Tibial nerve (tissue), 3 donors: ENCODE data around the gene NINJ2.

Source experiments
- POLR2A ChIP-seq, 2 donors: fragments of 450-650 bp; IDR thresholded peaks; one replicate each; pipeline ENCODE4 v1.6.1; 2017; ENCODE audit warnings: antibody characterized with exemption in 2 of 2, mild to moderate bottlenecking in 2 of 2, moderate library complexity in 2 of 2
- TF ChIP-seq, protein P1 (sequence below), 5 experiments: fragments of 200-600 bp in 3 of 5; fragments of 450-650 bp in 2 of 5; sonication (generic) in 3 of 5; IDR thresholded peaks; one replicate each; pipeline ENCODE4 v1.5.1; 2016 to 2019; ENCODE audit warnings: antibody characterized with exemption in 5 of 5, mild to moderate bottlenecking in 3 of 5, moderate library complexity in 2 of 5

DNA sequence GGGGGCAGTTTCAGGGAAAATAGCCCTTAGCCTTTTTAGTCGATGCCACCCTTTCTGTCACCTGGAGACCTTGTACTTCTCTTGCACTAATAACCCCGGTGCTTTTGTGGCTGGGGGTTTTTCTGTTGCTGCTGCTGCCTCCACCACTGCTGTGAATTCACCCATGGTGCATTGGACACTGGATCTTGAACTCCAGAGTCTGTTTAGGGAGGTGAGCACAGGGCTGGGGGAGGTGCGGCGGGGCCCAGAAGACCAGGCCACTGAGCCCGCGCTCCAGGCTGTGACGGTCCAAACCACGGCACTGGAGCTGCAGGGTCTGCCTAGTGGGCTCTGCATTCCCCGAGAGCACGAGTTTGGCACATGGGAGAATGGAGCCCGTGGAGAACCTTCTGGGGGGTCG, 100.6 kb downstream of the NINJ2 start:
- TF ChIP-seq, protein P1, sequence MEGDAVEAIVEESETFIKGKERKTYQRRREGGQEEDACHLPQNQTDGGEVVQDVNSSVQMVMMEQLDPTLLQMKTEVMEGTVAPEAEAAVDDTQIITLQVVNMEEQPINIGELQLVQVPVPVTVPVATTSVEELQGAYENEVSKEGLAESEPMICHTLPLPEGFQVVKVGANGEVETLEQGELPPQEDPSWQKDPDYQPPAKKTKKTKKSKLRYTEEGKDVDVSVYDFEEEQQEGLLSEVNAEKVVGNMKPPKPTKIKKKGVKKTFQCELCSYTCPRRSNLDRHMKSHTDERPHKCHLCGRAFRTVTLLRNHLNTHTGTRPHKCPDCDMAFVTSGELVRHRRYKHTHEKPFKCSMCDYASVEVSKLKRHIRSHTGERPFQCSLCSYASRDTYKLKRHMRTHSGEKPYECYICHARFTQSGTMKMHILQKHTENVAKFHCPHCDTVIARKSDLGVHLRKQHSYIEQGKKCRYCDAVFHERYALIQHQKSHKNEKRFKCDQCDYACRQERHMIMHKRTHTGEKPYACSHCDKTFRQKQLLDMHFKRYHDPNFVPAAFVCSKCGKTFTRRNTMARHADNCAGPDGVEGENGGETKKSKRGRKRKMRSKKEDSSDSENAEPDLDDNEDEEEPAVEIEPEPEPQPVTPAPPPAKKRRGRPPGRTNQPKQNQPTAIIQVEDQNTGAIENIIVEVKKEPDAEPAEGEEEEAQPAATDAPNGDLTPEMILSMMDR (IDR thresholded peaks at IDR 0.05) = no peak
- no peak for TF ChIP-seq POLR2A (IDR thresholded peaks at IDR 0.05)
